GM21515 (cell line): Measurements from ENCODE around the gene RAB29.
A peak's percentile ranks its signal among the peaks of the same experiment; 100 is the strongest.

Experiments
- ATAC-seq: cut with Tn5 transposase; IDR thresholded peaks from one replicate; pipeline ENCODE4 v1.9.1; 2021; ENCODE audit not compliant: unreplicated experiment

The RAB29 gene

GRCh38 chr1:205766038-205766437, 9.2 kb downstream of the RAB29 start:
- ATAC-seq: no peak

DNA sequence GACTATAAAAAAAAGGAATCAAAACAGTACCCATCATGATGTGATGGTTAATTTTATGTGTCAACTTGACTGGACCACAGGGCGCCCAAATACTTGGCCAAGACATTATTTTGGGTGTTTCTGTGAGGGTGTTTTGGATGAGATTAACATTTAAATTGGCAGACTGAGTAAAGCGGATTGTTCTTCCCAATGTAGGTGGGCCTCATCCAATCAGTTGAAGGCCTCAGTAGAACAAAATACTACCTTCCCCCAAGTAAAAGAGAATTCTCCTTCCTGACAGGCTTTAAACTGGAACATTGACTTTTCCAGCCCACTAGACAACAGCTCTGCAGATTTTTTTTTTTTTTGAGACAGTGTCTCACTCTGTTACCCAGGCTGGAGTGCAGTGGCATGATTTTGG, 10.7 kb downstream of the RAB29 start:
- no peak for ATAC-seq

- ATAC-seq: no peak
Observed at GRCh38 chr1:205763980-205764379, 11.3 kb downstream of the RAB29 start.

DNA sequence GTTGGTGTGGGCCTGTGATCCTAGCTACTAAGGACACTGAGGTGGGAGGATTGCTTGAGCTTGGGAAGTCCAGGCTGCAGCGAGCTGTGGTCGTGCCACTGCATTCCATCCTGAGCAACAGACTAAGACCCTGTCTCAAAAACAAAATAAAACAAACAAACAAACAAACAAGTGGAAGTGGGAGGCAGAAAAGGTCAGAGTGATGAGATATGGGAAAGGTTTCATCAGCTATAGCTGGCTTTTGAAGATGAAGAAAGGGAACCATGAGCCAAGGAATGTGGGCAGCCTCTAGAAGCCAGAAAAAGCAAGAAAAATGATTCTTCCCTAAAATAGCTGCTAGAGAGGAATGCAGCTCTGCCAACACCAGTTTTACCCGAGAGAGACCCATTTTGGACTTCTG, 14.7 kb downstream of the RAB29 start:
- ATAC-seq: no peak

GRCh38 chr1:205756552-205756951, 18.7 kb downstream of the RAB29 start:
- no peak for ATAC-seq

DNA sequence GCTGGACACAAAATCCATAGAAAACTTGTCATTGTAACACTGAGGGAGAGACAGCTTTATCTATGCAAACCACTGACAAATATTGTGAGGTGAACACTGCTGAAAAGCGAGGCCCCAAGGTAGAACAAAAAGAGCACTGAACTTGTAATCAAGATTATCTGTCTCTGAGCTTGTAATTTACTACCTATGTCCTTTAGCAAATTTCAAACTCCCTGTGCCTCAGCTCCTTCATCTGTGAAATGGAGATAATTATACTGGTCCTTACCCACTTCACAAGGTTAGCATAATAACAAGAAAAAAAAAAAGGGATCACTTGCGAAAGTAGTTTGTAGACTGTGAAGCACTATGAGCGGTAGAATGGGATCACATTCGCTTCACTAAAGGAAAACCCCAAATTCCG, 20.4 kb downstream of the RAB29 start:
- ATAC-seq: no peak

DNA sequence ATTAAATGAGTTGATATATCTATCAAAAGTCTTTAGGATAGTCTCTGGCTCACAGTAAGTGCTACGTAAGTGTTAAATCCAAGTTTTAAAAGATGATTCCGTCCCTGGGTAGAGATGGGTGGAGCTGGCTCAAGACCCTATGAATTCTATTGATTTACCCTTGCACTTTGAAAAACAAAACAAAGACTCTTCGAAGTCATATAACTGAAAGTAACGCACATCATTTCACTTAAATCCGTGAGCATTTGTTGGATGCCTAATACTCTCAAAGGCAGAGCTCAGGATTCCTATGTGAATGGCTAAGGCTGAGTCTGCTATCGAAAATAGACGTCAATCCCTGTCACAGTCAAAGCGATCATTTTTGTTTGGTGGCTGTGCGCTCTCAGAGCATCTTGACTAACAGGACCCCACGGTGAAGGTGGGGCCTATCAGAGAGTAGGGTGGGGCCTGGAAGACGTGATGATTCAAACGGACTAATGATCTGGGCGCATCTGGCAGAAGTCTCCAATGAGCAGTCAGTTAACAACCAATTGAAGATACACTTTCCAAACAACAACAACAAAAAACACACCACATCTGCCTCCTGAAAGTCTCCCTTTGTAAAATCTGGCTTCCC, 24.1 kb downstream of the RAB29 start:
- ATAC-seq: no peak

DNA sequence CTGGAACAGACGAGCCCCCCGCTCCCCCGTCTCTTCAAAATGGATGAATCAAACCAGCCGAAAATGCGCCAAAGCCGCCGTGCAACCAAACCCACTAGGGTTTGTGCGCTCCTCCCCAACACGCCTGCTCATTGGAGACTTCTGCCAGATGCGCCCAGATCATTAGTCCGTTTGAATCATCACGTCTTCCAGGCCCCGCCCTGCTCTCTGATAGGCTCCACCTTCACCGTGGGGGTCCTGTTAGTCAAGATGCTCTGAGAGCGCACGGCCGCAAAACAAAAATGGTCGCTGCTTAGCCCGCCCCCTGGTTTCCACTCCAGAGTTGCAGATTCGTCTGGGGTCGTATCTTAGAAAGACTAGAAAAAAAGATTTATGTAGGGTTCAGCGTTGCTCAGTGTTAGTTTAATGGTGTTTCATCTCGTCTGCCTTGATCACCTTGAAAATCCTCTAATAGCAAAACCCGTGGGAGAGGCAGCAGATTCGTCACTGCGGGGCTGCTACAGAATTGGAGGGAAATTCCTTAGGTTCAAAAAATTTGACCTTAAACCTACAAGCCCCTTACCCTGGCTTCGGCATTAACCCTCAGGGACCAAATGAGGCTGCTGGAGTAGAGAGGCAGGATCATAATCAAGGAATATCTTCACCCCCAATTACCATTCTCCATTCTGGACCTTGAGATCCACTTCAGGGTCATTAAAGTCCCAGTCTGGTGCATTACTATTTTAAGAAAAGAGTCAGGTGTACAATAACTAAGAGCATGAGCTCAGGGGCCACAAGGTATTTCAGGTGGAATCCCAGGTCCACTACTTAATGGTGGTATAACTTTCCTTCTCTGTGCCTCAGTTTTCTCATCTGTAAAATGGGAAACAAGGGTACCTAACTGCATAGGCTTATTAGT, 24.9 kb downstream of the RAB29 start, which contains the start of gene NUCKS1:
Gene NUCKS1, minus strand, starts transcription at position 45 of the 898 bp plus-strand sequence. CDS start 209 bp downstream, outside the sequence.
- peak; percentile 72 for ATAC-seq

- peak; percentile 73 for ATAC-seq
Observed at GRCh38 chr1:205749234-205750137, 25.8 kb downstream of the RAB29 start.

- peak; percentile 26 for ATAC-seq
Observed at GRCh38 chr1:205748403-205749233, 26.7 kb downstream of the RAB29 start.

GRCh38 chr1:205746757-205747412, 28.4 kb downstream of the RAB29 start:
- no peak for ATAC-seq

DNA sequence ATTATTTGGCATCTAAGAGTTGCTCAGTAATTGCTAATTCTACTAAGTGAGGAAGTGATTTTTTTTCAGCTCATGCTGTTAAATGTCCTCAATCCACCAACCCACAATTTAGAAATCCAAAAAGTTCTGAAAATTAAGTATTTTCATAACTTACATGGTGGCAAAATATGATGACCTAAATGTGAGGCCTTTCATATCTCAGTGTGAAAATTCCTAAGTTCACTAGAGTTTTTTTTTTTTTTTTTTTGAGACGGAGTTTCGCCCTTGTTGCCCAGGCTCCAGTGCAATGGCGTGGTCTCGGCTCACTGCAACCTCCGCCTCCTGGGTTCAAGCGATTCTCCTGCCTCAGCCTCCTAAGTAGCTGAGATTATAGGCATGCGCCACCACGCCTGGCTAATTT, 30.9 kb downstream of the RAB29 start:
- no peak for ATAC-seq

- no peak for ATAC-seq
Observed at GRCh38 chr1:205743977-205744376, 31.3 kb downstream of the RAB29 start.

GRCh38 chr1:205741681-205742080, 33.6 kb downstream of the RAB29 start:
- no peak for ATAC-seq

GRCh38 chr1:205739348-205740160, 35.7 kb downstream of the RAB29 start:
- no peak for ATAC-seq

GRCh38 chr1:205735218-205735617, 40.1 kb downstream of the RAB29 start:
- ATAC-seq: no peak

DNA sequence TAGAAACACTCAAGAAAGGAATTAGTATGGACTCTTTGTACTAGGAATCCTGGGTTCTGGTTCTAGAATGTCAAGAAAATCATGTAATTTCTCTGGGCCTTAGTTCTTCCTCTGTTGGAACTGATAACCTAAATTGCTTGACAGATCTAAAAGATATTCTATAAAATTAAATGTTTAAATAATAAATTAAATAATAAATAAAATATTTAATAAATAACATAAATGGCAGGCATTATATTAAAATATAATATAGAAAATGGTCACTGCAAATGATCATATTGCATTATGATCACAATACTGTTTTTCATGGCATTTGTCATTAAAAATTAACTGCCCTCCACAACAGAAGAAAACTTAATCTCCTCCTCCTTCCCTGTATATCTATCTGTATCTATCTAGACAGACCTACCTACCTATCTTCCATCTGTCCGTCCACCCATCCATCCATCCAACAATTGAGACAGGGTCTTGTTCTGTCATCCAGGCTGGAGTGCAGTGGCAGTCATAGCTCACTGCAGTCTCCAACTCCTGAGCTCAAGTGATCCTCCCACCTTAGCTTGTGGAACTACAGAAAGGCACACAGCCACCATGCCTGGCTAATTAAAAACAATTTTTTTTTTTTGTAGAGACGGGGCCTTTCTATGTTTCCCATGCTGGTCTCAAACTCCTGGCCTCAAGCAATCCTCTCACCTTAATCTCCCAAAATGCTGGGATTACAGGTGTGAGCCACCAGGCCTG, 41.7 kb downstream of the RAB29 start:
- no peak for ATAC-seq

GRCh38 chr1:205729945-205730610, 45.2 kb downstream of the RAB29 start:
- ATAC-seq: no peak
